MCF 10A (cell line): ENCODE results near the gene CTBP2. TPM values are rescaled to one million over a fixed set of nuclear protein-coding genes. Genes with fewer than 3 reads are reported as not detected.

ENCODE experiments used
- BruUV-seq: library from RNA; stranded (reverse); fragments of 400-500 nt; replicated peaks from 2 replicates; lab custom pipeline; 2021; lab: Mats Ljungman, UMichigan
- CTCF ChIA-PET: fragments of 300-600 bp; sonication (Branson Sonifier 250); formaldehyde crosslinking; extraction: SDS; loops from one replicate; lab custom pipeline; 2021; ENCODE audit warnings: antibody characterized with exemption, inconsistent platforms; lab: Yijun Ruan, JAX
- POLR2A ChIA-PET: fragments of 300-600, 350-650 bp; sonication (Branson Sonifier 250); formaldehyde crosslinking; extraction: SDS; loops from one replicate; lab custom pipeline; 2020; ENCODE audit warnings: antibody characterized with exemption, inconsistent platforms; lab: Yijun Ruan, JAX
- DNase-seq: peaks from one replicate; pipeline ENCODE4 v3.0.0-alpha.2; 2018; ENCODE audit not compliant: unreplicated experiment
- H3K27ac Mint-ChIP-seq: one replicate; pipeline ENCODE4 v1.8.0; 2022; ENCODE audit warnings: mild to moderate bottlenecking, low read depth, mixed read lengths; ENCODE audit not compliant: unreplicated experiment
- H3K27me3 Mint-ChIP-seq: one replicate; pipeline ENCODE4 v1.8.0; 2022; ENCODE audit warnings: mixed read lengths; ENCODE audit not compliant: insufficient read depth, unreplicated experiment
- H3K36me3 Mint-ChIP-seq: one replicate; pipeline ENCODE4 v1.8.0; 2022; ENCODE audit warnings: mild to moderate bottlenecking, moderate library complexity, mixed read lengths; ENCODE audit not compliant: insufficient read depth, unreplicated experiment
- H3K4me1 Mint-ChIP-seq: one replicate; pipeline ENCODE4 v1.8.0; 2022; ENCODE audit warnings: mixed read lengths; ENCODE audit not compliant: insufficient read depth, unreplicated experiment
- H3K4me3 Mint-ChIP-seq: one replicate; pipeline ENCODE4 v1.8.0; 2022; ENCODE audit warnings: mild to moderate bottlenecking, moderate library complexity, mixed read lengths; ENCODE audit not compliant: unreplicated experiment
- H3K9me3 Mint-ChIP-seq: one replicate; pipeline ENCODE4 v1.8.0; 2022; ENCODE audit warnings: mixed read lengths; ENCODE audit not compliant: unreplicated experiment
- CTCF ChIP-seq: fragments of 200-600 bp; IDR thresholded peaks from one replicate; pipeline ENCODE4 v1.8.0; 2022; ENCODE audit warnings: antibody characterized with exemption, mild to moderate bottlenecking; ENCODE audit not compliant: unreplicated experiment
- intact Hi-C: fragments of 100-400 bp; cut with micrococcal nuclease; formaldehyde crosslinking; loops from 2 replicates; pipeline ENCODE4 v1.14.1; 2022
- total RNA-seq: library from RNA; stranded (reverse); gene quantifications from 2 replicates; pipeline ENCODE4 v1.2.3, GENCODE V29; 2022

The CTBP2 gene
- total RNA-seq, 1 experiment from 2014 or later, result 152 TPM

DNA sequence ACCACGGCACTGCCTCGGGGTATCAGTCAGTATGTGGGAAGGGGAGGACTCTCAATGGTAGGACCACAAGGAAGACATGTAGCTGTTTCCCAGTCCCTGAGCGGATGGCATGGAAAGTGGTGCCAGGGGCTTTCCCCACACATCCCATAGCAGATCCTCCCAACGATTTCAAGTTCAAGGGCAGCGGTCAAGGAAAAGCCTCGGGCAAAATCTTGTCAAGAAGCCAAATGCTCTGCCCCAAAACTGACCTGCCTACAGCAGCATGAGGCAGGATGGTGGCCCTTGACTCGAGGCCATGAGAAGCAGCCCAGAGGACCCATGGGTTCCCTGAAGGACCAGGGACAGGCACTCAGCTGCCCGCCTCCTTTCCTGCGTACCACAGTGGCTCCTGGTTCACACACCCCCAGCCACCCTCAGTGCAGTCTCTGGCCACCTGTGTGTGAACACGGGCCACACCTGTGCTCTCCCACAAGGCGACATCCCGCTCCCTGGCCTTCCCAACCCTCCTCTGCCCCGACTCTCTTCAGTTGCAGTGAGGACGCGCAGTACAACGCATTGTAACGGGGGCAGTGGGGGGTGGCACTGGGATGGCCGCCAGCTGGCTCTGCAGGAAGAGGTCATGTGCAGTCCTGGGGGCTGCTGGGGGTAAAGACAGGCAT lies 43.6 kb downstream of the CTBP2 start:
- no peaks in the 10 kb centered on the region for H3K9me3 Mint-ChIP-seq
- POLR2A ChIA-PET, result no interaction called here
- no peak for DNase-seq
- H3K4me1 Mint-ChIP-seq, result peaks cover 22% of the 10 kb centered on the region
- no peak for TF ChIP-seq CTCF
- no TSS peak for BruUV-seq
- H3K36me3 Mint-ChIP-seq, result peaks cover 24% of the 10 kb centered on the region
- no peaks in the 10 kb centered on the region for H3K27me3 Mint-ChIP-seq
- H3K27ac Mint-ChIP-seq, result no peak overlapping the region
- CTCF ChIA-PET, result interaction anchor here (0.7 to 1.0 kb wide), 5 partner anchors 10 to 519 kb away, joined by 3 read pairs; no protein-coding TSS in a partner anchor
- intact Hi-C loops, result no loop called here
- H3K4me3 Mint-ChIP-seq, result no peak overlapping the region

DNA sequence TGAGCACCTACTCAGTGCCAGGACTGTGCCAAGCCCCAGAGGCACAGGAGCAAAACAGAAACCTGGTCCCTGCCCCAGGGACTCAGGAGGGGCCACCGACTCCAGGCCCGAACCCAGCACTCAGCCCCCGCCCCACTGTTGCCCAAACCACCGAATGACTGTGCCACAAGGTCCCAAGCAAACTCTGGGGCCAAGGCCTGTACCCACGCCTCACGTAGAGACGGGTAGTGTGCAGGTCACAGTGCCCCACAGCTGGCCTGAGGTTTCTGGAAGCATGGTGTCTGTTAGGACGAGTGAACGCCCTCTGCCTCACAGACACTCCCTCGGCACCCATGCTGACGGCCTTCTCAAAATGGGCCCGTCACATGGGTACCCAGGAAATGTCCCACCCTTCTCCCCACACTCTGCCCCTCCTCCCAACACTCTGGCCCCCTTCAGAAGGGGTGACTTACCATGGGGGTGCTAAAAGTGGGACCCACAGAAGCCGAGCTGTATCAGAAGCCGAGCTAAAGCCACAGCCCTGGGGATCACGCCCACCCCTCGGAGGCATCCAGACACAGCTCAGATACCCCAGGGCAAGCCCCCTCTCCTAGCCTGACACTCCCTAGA lies 44.2 kb downstream of the CTBP2 start:
- ChIA-PET POLR2A (no interaction called here), CTCF (interaction anchor here (0.6 to 1.0 kb wide), 5 partner anchors 9 to 520 kb away, joined by 3 read pairs; no protein-coding TSS in a partner anchor)
- Mint-ChIP-seq H3K9me3 (no peaks in the 10 kb centered on the region), H3K36me3 (peaks cover 29% of the 10 kb centered on the region), H3K27ac (no peak overlapping the region), H3K4me3 (no peak overlapping the region), H3K27me3 (no peaks in the 10 kb centered on the region), H3K4me1 (peaks cover 21% of the 10 kb centered on the region)
- intact Hi-C loops, result no loop called here
- BruUV-seq, result no TSS peak
- DNase-seq, result no peak
- TF ChIP-seq CTCF, result no peak

DNA sequence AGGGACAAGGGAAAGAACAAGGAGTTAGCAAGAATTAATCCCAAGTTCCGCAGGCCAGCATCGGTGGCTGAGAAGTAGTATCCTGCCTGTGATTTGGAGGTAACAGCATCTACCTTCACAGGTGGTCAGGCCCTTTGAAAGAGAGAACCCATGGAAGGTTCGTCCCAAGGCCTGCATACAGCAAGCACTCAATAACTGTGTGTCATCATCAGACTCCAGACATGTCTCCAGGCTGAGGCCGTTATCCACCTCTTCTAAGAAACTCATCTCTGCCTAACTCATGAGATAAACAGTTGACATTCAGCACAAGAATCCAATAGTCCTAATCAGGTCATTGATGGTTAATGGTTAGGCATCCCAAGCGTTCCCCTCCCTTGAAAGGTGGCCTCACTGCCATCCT lies 45.0 kb downstream of the CTBP2 start:
- intact Hi-C loops, result no loop called here
- TF ChIP-seq CTCF, result no peak
- CTCF ChIA-PET, result interaction anchor here (0.6 to 1.2 kb wide), 2 partner anchors 52 to 68 kb away, joined by 3 to 4 read pairs; no protein-coding TSS in a partner anchor
- DNase-seq, result no peak
- BruUV-seq, result no TSS peak
- no peak overlapping the region for H3K4me3 Mint-ChIP-seq
- no peak overlapping the region for H3K27ac Mint-ChIP-seq
- H3K27me3 Mint-ChIP-seq, result no peaks in the 10 kb centered on the region
- H3K36me3 Mint-ChIP-seq, result peaks cover 35% of the 10 kb centered on the region
- H3K9me3 Mint-ChIP-seq, result no peaks in the 10 kb centered on the region
- H3K4me1 Mint-ChIP-seq, result peaks cover 14% of the 10 kb centered on the region
- POLR2A ChIA-PET, result no interaction called here

GRCh38 chr10:125114761-125115391 lies 45.5 kb downstream of the CTBP2 start:
- no peaks in the 10 kb centered on the region for H3K27me3 Mint-ChIP-seq
- no peaks in the 10 kb centered on the region for H3K9me3 Mint-ChIP-seq
- peaks cover 37% of the 10 kb centered on the region for H3K36me3 Mint-ChIP-seq
- peaks cover 8% of the 10 kb centered on the region for H3K4me1 Mint-ChIP-seq
- no peak overlapping the region for H3K27ac Mint-ChIP-seq
- intact Hi-C loops, result no loop called here
- POLR2A ChIA-PET, result no interaction called here
- no TSS peak for BruUV-seq
- no peak overlapping the region for H3K4me3 Mint-ChIP-seq
- DNase-seq, result no peak
- CTCF ChIA-PET, result interaction anchor here (1.0 to 1.2 kb wide), 2 partner anchors 67 to 515 kb away, joined by 4 to 6 read pairs; no protein-coding TSS in a partner anchor
- TF ChIP-seq CTCF, result no peak
